HG03139 (cell line): ENCODE data around the gene PDGFB.

Experiments used
- ATAC-seq: cut with Tn5 transposase; IDR thresholded peaks from one replicate; pipeline ENCODE4 v1.9.1; 2021; ENCODE audit not compliant: unreplicated experiment

The PDGFB gene

DNA sequence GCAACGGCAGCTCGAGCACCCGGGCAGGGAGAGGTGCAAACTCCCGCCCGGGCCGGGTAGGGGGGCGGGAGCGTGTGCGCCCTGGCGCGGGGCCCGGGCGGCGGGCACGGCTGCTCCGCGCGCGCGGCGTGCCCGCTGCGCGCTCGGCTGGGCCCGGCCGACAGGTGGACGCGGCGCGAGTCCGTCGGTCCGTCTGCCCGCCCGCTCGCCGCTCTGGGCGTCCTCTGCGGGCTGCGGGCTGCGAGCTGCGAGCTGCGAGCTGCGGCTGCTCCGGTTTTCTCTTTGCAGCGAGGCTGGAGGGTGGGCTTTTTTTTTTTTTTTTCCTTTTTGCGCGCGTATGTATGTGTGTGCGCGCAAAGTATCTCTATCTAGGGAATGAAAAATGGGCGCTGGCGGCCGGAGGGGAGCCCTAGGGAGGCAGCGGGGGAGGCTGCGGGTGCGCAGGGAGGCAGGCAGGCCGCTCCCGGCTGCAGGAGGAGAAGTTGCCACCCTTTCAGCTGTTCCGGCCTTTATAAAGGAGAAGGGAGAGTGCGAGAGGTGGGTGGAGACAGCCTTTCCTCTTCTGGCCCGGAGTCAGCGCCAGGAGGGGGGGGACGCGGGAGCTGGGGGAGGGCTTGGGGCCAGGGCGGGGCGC, at the start of gene PDGFB:
Gene PDGFB, minus strand, starts transcription at position 487 of the 634 bp plus-strand sequence. CDS start 1,019 bp downstream, outside the sequence.
- ATAC-seq, result no peak

DNA sequence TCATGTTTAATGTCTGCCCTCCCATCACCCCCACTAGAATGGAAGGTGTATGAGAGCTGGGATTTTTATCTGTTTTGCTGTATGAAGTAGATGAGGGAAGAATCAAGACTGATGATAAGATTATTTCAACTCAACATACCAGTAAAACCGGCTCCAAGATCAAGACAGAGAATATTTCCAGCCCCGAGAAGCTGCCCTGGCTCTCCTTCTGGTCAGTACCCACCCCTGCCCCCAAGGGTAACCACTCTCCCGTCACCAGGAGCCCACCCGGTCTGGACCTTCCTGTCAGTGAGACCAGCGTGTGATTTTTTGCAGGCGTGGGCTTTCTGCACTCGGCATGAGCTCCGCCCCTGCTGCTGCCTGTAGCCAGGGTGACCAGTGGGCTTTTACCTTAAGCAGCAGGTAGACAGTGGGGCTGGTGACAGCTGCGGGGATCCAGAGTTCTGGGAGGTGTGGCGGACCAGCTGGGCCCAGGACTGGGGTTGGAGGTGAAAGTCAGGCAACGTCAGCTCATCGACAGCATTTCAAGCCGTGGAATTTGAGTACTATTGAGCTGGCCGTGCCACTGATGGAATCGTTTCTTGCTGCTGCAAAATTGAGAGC, 49.1 kb upstream of the PDGFB start:
- no peak for ATAC-seq

- no peak for ATAC-seq
Observed at GRCh38 chr22:39292561-39293074, 47.8 kb upstream of the PDGFB start.

- no peak for ATAC-seq
Observed at GRCh38 chr22:39292031-39292462, 47.3 kb upstream of the PDGFB start.

DNA sequence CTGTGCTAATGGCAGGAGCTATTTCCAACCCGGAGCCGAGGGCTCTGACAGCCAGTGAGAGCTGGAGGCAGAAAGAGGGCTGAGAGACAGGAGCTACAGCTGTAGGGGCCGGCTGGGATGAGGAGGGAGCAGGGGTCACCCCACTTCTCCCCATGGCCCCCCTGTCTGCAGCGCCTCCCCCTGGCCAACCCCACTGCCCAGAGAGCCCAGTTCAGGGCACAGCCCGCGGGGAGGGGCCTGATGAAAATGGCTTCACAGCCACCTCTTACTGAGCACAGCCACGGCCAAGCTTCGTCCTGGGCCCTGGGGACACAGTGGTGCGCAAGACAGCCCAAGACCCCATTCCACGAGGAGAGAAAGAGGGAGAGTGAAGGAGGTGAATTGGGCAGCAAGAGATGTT, 46.7 kb upstream of the PDGFB start:
- ATAC-seq, result no peak

GRCh38 chr22:39290724-39291161, 46.0 kb upstream of the PDGFB start:
- ATAC-seq, result no peak

GRCh38 chr22:39289975-39290720, 45.4 kb upstream of the PDGFB start:
- ATAC-seq, result no peak

GRCh38 chr22:39289533-39289932, 44.8 kb upstream of the PDGFB start:
- ATAC-seq, result no peak

DNA sequence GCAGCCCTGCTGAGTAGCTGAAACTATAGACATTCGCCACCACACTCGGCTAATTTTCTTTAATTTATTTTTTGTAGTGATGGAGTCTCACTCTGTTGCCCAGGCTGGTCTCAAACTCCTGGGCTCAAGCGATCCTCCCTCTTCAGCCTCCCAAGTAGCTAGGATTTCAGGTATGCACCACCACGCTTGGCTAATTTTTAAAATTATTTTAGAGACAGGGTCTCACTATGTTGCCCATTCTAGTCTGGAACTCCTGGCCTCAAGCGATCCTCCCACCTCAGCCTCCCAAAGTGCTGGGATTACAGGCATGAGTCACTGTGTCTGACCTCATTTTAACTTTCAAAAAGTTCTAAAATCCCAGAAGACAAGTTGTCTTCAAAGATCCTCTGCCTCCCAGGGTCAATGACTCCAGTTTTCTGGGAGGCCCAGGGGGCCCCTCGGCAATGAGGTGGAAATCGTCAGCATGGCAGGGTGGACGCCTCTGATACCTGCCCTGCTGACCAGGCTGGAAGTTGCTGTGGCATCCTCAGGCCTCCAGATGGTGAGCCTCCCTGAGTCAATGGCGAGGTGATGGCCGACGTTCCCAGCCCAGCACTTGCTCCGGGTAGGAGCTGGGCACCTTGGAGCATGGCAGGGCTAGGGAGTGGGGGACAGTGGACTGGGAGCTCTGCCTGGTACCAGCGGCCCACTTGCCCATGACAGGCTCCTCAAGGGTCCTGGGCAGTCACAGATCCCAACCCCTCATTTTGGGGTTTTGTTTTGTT, 43.5 kb upstream of the PDGFB start:
- no peak for ATAC-seq

- no peak for ATAC-seq
Observed at GRCh38 chr22:39287076-39287725, 42.4 kb upstream of the PDGFB start.

GRCh38 chr22:39284983-39285382, 40.2 kb upstream of the PDGFB start:
- ATAC-seq, result no peak

GRCh38 chr22:39284142-39284980, 39.6 kb upstream of the PDGFB start:
- no peak for ATAC-seq

GRCh38 chr22:39283322-39284141, 38.8 kb upstream of the PDGFB start:
- no peak for ATAC-seq

GRCh38 chr22:39282645-39283321, 38.0 kb upstream of the PDGFB start:
- ATAC-seq, result no peak

DNA sequence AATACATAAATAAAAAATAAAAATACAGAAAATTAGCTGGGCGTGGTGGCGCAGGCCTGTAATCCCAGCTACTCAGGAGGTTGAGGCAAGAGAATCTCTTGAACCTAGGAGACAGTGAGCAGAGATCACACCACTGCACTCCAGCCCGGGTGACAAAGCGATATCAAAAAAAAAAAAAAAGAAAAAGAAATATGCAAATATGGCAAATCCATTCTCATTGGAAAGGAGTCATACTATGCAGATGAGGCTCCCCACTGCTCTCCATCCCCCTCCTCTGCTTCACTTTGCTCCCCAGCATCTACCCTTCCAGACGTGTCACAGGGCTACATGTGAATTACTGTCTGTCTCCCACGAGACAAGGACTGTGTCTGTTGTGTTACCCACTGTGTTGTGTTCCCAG, 36.3 kb upstream of the PDGFB start:
- no peak for ATAC-seq

- no peak for ATAC-seq
Observed at GRCh38 chr22:39280250-39280649, 35.5 kb upstream of the PDGFB start.

GRCh38 chr22:39279170-39279850, 34.5 kb upstream of the PDGFB start:
- ATAC-seq, result no peak

- no peak for ATAC-seq
Observed at GRCh38 chr22:39278040-39278439, 33.3 kb upstream of the PDGFB start.
